Stimulated activated naive B cell treated with anti-CD40 and anti-IgM and Interleukin-4, amounts not matched to agents 10 μg/mL and 1 μg/mL and 100 μg/mL, for 72 hours (primary cell): ENCODE results near the gene RTN4RL2.

Experiments used
- ATAC-seq, 2 donors: fragments of 150-1000 bp; cut with Tn5 transposase; replicated peaks; 2 replicates each; pipeline ENCODE4 v1.10.0; 2021; ENCODE audit warnings: moderate library complexity in 1 of 2
- DNase-seq: peaks from one replicate; pipeline ENCODE4 v3.0.0; 2021
- H3K27ac Mint-ChIP-seq: one replicate; pipeline ENCODE4 v1.8.0; 2022; ENCODE audit warnings: mild to moderate bottlenecking, mixed read lengths
- H3K27me3 Mint-ChIP-seq, 2 donors: one replicate each; pipeline ENCODE4 v1.8.0; 2022; ENCODE audit warnings: mixed read lengths in 2 of 2
- H3K36me3 Mint-ChIP-seq, 2 donors: one replicate each; pipeline ENCODE4 v1.8.0; 2022; ENCODE audit warnings: mixed read lengths in 2 of 2, mild to moderate bottlenecking in 1 of 2
- H3K4me1 Mint-ChIP-seq, 2 donors: one replicate each; pipeline ENCODE4 v1.8.0; 2022; ENCODE audit warnings: mixed read lengths in 2 of 2, mild to moderate bottlenecking in 1 of 2
- H3K4me3 Mint-ChIP-seq, 2 donors: one replicate each; pipeline ENCODE4 v1.8.0; 2022; ENCODE audit warnings: mild to moderate bottlenecking in 2 of 2, mixed read lengths in 2 of 2, moderate library complexity in 1 of 2
- H3K9me3 Mint-ChIP-seq, 2 donors: one replicate each; pipeline ENCODE4 v1.8.0; 2022; ENCODE audit warnings: mixed read lengths in 2 of 2, mild to moderate bottlenecking in 1 of 2

Gene RTN4RL2

DNA sequence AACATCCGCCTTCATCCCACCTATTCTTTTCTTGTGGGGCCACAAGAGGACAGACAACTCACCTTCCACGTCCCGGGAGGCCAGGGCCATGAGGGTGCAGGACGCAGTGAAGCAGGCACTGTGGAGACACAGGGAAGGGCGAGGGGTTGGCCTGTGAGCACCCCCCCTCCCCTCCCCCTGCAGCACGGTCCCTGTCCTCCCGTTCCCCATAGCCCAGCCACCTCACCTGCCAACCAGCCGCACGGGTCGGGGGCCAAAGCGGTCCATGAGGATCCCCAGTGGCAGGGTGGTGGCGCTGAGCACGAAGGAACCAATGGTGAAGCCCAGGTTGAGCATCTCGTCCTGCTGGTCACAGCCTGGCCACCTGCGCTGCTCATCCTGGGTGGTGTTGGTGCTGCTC lies 40.6 kb downstream of the RTN4RL2 start:
- no peaks in the 10 kb centered on the region for H3K27me3 Mint-ChIP-seq
- H3K9me3 Mint-ChIP-seq = no peaks in the 10 kb centered on the region
- ATAC-seq (no peak), DNase-seq (no peak)
- peaks cover 7 to 8% of the 10 kb centered on the region in 2 donors for H3K4me1 Mint-ChIP-seq
- peaks cover 0 to 6% of the 10 kb centered on the region in 2 donors for H3K36me3 Mint-ChIP-seq
- no peak overlapping the region for H3K4me3 Mint-ChIP-seq
- H3K27ac Mint-ChIP-seq = no peak overlapping the region

DNA sequence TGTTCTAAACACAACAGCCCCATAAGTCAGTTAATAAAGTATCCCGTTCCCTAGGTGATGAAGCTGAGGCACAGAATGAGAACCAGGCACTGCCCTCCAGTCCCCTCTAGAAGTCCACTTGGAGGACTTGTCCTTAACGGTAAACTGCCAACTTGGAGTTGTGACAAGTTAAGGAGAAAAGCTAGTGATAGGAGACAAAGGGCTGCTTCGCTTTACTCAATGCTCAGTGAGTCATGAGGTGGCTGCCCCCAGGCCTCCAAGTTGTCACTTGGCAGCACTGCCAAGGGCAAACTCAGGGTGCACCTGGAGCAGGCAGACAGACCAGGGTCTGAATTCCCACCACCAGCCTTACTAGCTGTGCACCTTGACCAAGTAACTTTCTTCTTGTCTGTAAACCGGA lies 41.6 kb downstream of the RTN4RL2 start:
- peaks cover 0 to 6% of the 10 kb centered on the region in 2 donors for H3K36me3 Mint-ChIP-seq

DNA sequence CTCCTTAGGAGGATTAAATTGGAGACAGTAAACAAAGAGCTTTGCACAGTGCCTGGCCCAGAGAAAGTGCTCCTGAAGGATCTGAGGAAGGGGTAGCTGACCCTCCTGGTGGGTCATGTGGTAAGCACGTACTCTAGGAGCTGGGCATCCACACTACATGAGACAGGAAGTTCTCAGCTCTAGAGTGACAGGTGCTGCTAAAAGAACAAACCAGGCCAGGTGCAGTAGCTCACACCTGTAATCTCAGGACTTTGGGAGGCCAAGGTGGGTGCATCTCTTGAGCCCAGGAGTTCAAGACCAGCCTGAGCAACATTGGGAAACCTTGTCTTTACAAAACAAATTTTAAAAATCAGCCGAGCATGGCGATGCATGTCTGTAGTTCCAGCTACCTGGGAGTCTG lies 42.0 kb downstream of the RTN4RL2 start:
- H3K9me3 Mint-ChIP-seq = no peaks in the 10 kb centered on the region
- ATAC-seq (no peak), DNase-seq (no peak)
- no peak overlapping the region for H3K27ac Mint-ChIP-seq
- H3K36me3 Mint-ChIP-seq = peaks cover 0 to 6% of the 10 kb centered on the region in 2 donors
- peaks cover 7 to 8% of the 10 kb centered on the region in 2 donors for H3K4me1 Mint-ChIP-seq
- no peak overlapping the region for H3K4me3 Mint-ChIP-seq
- H3K27me3 Mint-ChIP-seq = no peaks in the 10 kb centered on the region

More for the DNA sequence above, 41.6 kb downstream of the RTN4RL2 start:
- Mint-ChIP-seq H3K9me3 (no peaks in the 10 kb centered on the region), H3K27ac (no peak overlapping the region), H3K4me3 (no peak overlapping the region), H3K27me3 (no peaks in the 10 kb centered on the region), H3K4me1 (peaks cover 7 to 8% of the 10 kb centered on the region in 2 donors)
- DNase-seq = no peak
- no peak for ATAC-seq

DNA sequence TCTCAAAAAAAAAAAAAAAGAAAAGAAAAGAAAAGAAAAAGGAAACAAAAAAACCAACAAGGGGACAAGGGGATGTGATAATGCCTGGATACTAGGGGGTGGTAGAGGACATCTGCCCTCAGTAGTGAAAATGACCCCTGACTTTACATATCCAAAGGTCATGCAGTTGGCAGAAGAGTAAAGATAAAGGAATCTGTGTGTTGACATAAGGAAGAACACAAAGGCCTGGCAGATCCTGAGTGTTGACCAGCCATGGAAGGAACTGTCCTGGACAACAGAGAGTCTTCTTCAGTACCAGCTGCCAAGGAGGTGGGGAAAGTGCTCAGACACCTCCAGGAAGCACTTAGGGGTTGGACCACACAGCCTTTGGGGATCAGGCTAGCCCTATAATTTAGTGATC lies 42.5 kb downstream of the RTN4RL2 start:
- Mint-ChIP-seq H3K27me3 (no peaks in the 10 kb centered on the region), H3K9me3 (no peaks in the 10 kb centered on the region), H3K27ac (no peak overlapping the region), H3K4me1 (peaks cover 7 to 8% of the 10 kb centered on the region in 2 donors), H3K36me3 (peaks cover 0 to 6% of the 10 kb centered on the region in 2 donors), H3K4me3 (no peak overlapping the region)
- no peak for ATAC-seq
- no peak for DNase-seq

GRCh38 chr11:57504511-57504910 lies 44.2 kb downstream of the RTN4RL2 start:
- H3K27me3 Mint-ChIP-seq = no peaks in the 10 kb centered on the region
- no peak for ATAC-seq
- peaks cover 1 to 6% of the 10 kb centered on the region in 2 donors for H3K36me3 Mint-ChIP-seq

DNA sequence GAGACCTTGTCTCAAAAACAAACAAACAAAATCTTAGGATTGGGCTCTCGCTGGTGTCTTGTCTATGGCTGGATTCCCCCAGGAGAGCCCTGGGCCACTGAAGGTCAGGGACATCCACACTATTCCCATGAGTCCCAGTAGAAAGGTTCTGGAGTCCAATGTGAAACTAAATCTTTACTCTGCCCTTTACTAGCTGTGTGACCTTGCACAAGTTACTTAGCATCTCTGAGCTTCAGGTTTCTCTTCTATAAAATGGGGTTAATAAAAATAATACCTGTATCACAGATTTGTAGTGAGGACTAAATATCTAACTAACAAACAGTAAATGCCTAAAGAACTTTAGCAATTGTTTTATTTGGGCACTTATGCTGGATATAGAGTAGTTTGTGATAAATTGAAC lies 46.2 kb downstream of the RTN4RL2 start:
- H3K27ac Mint-ChIP-seq = no peak overlapping the region
- no peak overlapping the region for H3K4me3 Mint-ChIP-seq
- H3K9me3 Mint-ChIP-seq = no peaks in the 10 kb centered on the region
- DNase-seq = no peak
- H3K4me1 Mint-ChIP-seq = peaks cover 0 to 1% of the 10 kb centered on the region in 2 donors
- no peaks in the 10 kb centered on the region for H3K27me3 Mint-ChIP-seq
- H3K36me3 Mint-ChIP-seq = peaks cover 0 to 1% of the 10 kb centered on the region in 2 donors
- ATAC-seq = no peak

More at GRCh38 chr11:57504511-57504910, 44.2 kb downstream of the RTN4RL2 start:
- no peak overlapping the region for H3K27ac Mint-ChIP-seq
- DNase-seq = no peak
- no peaks in the 10 kb centered on the region for H3K9me3 Mint-ChIP-seq
- H3K4me3 Mint-ChIP-seq = no peak overlapping the region
- H3K4me1 Mint-ChIP-seq = peaks cover 7 to 9% of the 10 kb centered on the region in 2 donors

GRCh38 chr11:57508341-57509170 lies 48.2 kb downstream of the RTN4RL2 start:
- no peak for DNase-seq
- H3K4me1 Mint-ChIP-seq = peaks cover 11 to 15% of the 10 kb centered on the region in 2 donors
- H3K27ac Mint-ChIP-seq = no peak overlapping the region
- no peaks in the 10 kb centered on the region for H3K9me3 Mint-ChIP-seq
- no peak overlapping the region for H3K4me3 Mint-ChIP-seq
- peaks cover 0 to 1% of the 10 kb centered on the region in 2 donors for H3K36me3 Mint-ChIP-seq
- ATAC-seq = no peak
- H3K27me3 Mint-ChIP-seq = no peaks in the 10 kb centered on the region

GRCh38 chr11:57511741-57512430 lies 51.6 kb downstream of the RTN4RL2 start:
- Mint-ChIP-seq H3K27me3 (no peaks in the 10 kb centered on the region), H3K27ac (no peak overlapping the region)

DNA sequence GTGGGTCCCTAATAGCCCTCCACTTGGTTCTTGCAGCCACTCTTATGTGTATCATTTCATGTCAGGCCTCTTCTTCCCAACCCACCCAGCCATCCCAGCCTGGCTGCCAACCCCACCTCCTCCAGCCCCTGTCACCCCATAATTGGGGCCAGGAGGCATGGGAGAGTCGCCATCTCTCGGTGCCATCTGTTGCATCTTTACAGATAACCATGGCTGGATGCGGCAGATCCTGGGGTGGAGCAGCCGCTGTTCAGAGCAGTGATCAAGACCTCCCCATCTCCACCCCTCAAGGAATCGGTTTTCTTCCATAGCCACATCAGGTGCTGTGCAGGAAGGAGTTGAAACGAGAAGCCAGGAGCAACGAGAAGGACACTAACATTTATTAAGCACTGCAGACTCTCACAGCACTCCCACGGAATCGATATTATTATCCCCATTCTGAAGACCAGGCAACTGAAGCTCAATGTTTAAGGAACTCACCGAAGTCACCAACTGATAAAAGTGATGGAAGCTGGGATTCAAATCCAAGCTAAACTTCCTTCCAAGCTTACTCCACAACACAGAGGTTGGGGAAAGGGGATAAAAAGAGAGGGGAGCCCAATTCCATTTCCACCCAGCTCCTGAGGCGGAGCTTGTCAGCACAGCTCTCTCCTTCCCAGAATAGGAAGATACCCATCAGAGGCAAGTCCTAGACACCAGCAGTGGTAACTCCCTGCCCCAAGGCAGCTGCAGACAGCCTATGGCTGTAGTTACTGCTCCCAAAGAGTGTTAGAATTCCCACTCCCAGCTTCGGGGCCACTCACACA lies 52.5 kb downstream of the RTN4RL2 start:
- no peak for DNase-seq
- Mint-ChIP-seq H3K27ac (no peak overlapping the region), H3K9me3 (no peaks in the 10 kb centered on the region), H3K27me3 (no peaks in the 10 kb centered on the region), H3K4me3 (no peak overlapping the region), H3K36me3 (peaks cover 0 to 5% of the 10 kb centered on the region in 2 donors), H3K4me1 (peaks cover 24 to 33% of the 10 kb centered on the region in 2 donors)
- ATAC-seq = no peak

More at GRCh38 chr11:57511741-57512430, 51.6 kb downstream of the RTN4RL2 start:
- no peak for ATAC-seq
- no peaks in the 10 kb centered on the region for H3K9me3 Mint-ChIP-seq
- H3K36me3 Mint-ChIP-seq = peaks cover 0 to 3% of the 10 kb centered on the region in 2 donors
- no peak for DNase-seq
- H3K4me3 Mint-ChIP-seq = no peak overlapping the region
- H3K4me1 Mint-ChIP-seq = peaks cover 24 to 33% of the 10 kb centered on the region in 2 donors

- DNase-seq (no peak), ATAC-seq (no peak)
- Mint-ChIP-seq H3K27me3 (no peaks in the 10 kb centered on the region), H3K4me1 (peaks cover 24 to 33% of the 10 kb centered on the region in 2 donors), H3K4me3 (no peak overlapping the region), H3K36me3 (peaks cover 0 to 5% of the 10 kb centered on the region in 2 donors), H3K27ac (no peak overlapping the region), H3K9me3 (no peaks in the 10 kb centered on the region)
Observed at GRCh38 chr11:57513452-57513795, 53.1 kb downstream of the RTN4RL2 start.

GRCh38 chr11:57513911-57514537 lies 53.7 kb downstream of the RTN4RL2 start:
- H3K4me3 Mint-ChIP-seq = peak overlapping the region; percentile 96 to 97
- ATAC-seq (peak; percentile 52 to 53), DNase-seq (no peak)
- H3K27ac Mint-ChIP-seq = no peak overlapping the region
- no peaks in the 10 kb centered on the region for H3K9me3 Mint-ChIP-seq
- no peaks in the 10 kb centered on the region for H3K27me3 Mint-ChIP-seq
- peaks cover 29 to 38% of the 10 kb centered on the region in 2 donors for H3K4me1 Mint-ChIP-seq
- H3K36me3 Mint-ChIP-seq = peaks cover 4 to 5% of the 10 kb centered on the region in 2 donors

GRCh38 chr11:57514538-57515331 lies 54.4 kb downstream of the RTN4RL2 start:
- H3K4me3 Mint-ChIP-seq = peak overlapping the region; percentile 96 to 97
- no peaks in the 10 kb centered on the region for H3K9me3 Mint-ChIP-seq
- H3K36me3 Mint-ChIP-seq = peaks cover 3 to 4% of the 10 kb centered on the region in 2 donors
- DNase-seq (no peak), ATAC-seq (peak; percentile 46 to 54)
- H3K27ac Mint-ChIP-seq = peak overlapping the region; percentile 92
- peaks cover 27 to 38% of the 10 kb centered on the region in 2 donors for H3K4me1 Mint-ChIP-seq
- no peaks in the 10 kb centered on the region for H3K27me3 Mint-ChIP-seq

DNA sequence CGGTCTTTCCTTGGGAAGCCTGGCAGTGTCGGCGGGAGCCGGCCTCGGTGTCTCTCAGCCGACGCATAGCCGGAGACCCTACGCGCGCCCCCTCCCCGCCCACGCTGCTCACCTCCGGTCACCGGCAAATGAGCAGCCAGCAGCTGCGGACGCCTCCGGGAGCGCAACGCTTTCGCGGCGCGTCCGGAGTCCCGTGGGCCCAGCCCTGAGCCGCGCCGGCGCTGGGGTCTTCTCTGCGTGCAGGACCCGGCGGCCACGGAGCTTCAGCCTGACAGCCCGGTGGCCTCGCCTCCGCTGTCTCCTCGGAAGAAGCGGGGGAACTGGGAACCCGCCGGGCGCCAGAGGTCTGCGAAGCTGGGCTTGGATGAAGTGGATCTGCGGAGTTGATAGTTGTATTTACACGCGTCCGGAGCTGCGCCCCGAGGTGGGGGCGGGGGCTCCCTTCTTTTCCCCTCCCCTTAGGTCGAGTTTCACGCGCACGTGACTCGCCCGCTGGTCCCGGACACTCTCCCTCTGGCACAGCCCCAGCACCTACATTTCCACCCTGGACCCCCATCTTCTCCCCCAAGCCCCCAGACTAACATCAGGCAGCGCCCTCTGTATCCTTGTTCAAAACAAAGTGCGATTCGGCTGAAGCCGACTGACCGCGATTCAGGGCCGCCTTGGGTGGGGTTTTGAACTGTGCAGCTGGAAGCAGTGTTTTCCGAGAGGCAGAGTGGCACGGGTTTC lies 55.2 kb downstream of the RTN4RL2 start, which contains the start of gene SLC43A1:
Gene SLC43A1, minus strand, starts transcription at position 371 of the 729 bp plus-strand sequence. CDS start 1,591 bp downstream, outside the sequence.
- Mint-ChIP-seq H3K36me3 (peaks cover 3 to 4% of the 10 kb centered on the region in 2 donors), H3K4me1 (peaks cover 27 to 38% of the 10 kb centered on the region in 2 donors), H3K4me3 (peak within 1 kb of the TSS; percentile 96 to 97), H3K9me3 (no peaks in the 10 kb centered on the region), H3K27ac (peak within 1 kb of the TSS; percentile 92), H3K27me3 (no peaks in the 10 kb centered on the region)
- no peak for DNase-seq
- peak; percentile 32 to 38 for ATAC-seq
